SJCRH30 (cell line): ENCODE measurements around the gene GATA3. TPM values are rescaled to one million over a fixed set of nuclear protein-coding genes. Genes with fewer than 3 reads are reported as not detected.

ENCODE experiments used
- DNase-seq, 2 experiments: peaks; one replicate each; pipeline ENCODE4 v3.0.0-alpha.2; 2015 to 2020
- H3K27ac ChIP-seq: fragments of 250-450 bp; sonication (Bioruptor Pico); 2 replicates; pipeline ENCODE4 v1.5.1; 2020; ENCODE audit warnings: mild to moderate bottlenecking, moderate library complexity
- H3K27me3 ChIP-seq: fragments of 250-450 bp; sonication (Bioruptor Pico); 2 replicates; pipeline ENCODE4 v1.5.1; 2020; ENCODE audit warnings: mild to moderate bottlenecking, moderate library complexity
- H3K36me3 ChIP-seq: fragments of 250-450 bp; sonication (Bioruptor Pico); 2 replicates; pipeline ENCODE4 v1.5.1; 2020; ENCODE audit warnings: mild to moderate bottlenecking, moderate library complexity
- H3K4me1 ChIP-seq: fragments of 250-450 bp; sonication (Bioruptor Pico); 2 replicates; pipeline ENCODE4 v1.5.1; 2020; ENCODE audit warnings: mild to moderate bottlenecking, moderate library complexity
- H3K4me3 ChIP-seq: fragments of 250-450 bp; sonication (Bioruptor Pico); 2 replicates; pipeline ENCODE4 v1.5.1; 2020; ENCODE audit warnings: mild to moderate bottlenecking, moderate library complexity
- H3K9me3 ChIP-seq: fragments of 250-450 bp; sonication (Bioruptor Pico); replicated peaks from 2 replicates; pipeline ENCODE4 v1.5.1; 2020; ENCODE audit warnings: mild to moderate bottlenecking, moderate library complexity
- total RNA-seq: library from RNA; depleted of rRNA; stranded (reverse); fragments of >200 nt; shearing (Covaris generic); gene quantifications from 2 replicates; pipeline ENCODE4 v1.2.3, GENCODE V29; 2014

GATA3 gene
- total RNA-seq, 1 experiment from 2014 or later, result 1.2 TPM

- no peaks in the 10 kb centered on the region for H3K27me3 ChIP-seq
- no peaks in the 10 kb centered on the region for H3K9me3 ChIP-seq
- no peaks in the 10 kb centered on the region for H3K36me3 ChIP-seq
- no peaks in the 10 kb centered on the region for H3K4me1 ChIP-seq
- no peak overlapping the region for H3K4me3 ChIP-seq
- DNase-seq, result no peak
- H3K27ac ChIP-seq, result no peak overlapping the region
Observed at GRCh38 chr10:8076933-8077332, 22.4 kb downstream of the GATA3 start.

- Histone ChIP-seq H3K27ac (no peak overlapping the region), H3K4me3 (no peak overlapping the region), H3K9me3 (no peaks in the 10 kb centered on the region)
Observed at GRCh38 chr10:8078027-8078426, 23.5 kb downstream of the GATA3 start.

GRCh38 chr10:8079126-8079525 is 24.6 kb downstream of the GATA3 start:
- H3K4me3 ChIP-seq, result no peak overlapping the region
- no peaks in the 10 kb centered on the region for H3K9me3 ChIP-seq
- DNase-seq, result no peak
- H3K27me3 ChIP-seq, result no peaks in the 10 kb centered on the region
- no peaks in the 10 kb centered on the region for H3K36me3 ChIP-seq
- no peak overlapping the region for H3K27ac ChIP-seq
- H3K4me1 ChIP-seq, result no peaks in the 10 kb centered on the region

More at GRCh38 chr10:8078027-8078426, 23.5 kb downstream of the GATA3 start:
- H3K27me3 ChIP-seq, result no peaks in the 10 kb centered on the region
- no peaks in the 10 kb centered on the region for H3K4me1 ChIP-seq
- no peaks in the 10 kb centered on the region for H3K36me3 ChIP-seq
- no peak for DNase-seq

- Histone ChIP-seq H3K27me3 (no peaks in the 10 kb centered on the region), H3K4me1 (no peaks in the 10 kb centered on the region), H3K27ac (no peak overlapping the region), H3K36me3 (no peaks in the 10 kb centered on the region), H3K9me3 (no peaks in the 10 kb centered on the region), H3K4me3 (no peak overlapping the region)
- DNase-seq, result peak in 1 of 2 experiments; percentile 2
Observed at GRCh38 chr10:8084799-8085198, 30.3 kb downstream of the GATA3 start.

GRCh38 chr10:8085251-8085650 is 30.8 kb downstream of the GATA3 start:
- no peaks in the 10 kb centered on the region for H3K4me1 ChIP-seq
- H3K9me3 ChIP-seq, result no peaks in the 10 kb centered on the region
- no peaks in the 10 kb centered on the region for H3K36me3 ChIP-seq
- no peak overlapping the region for H3K4me3 ChIP-seq
- no peaks in the 10 kb centered on the region for H3K27me3 ChIP-seq
- DNase-seq, result no peak
- H3K27ac ChIP-seq, result no peak overlapping the region

GRCh38 chr10:8086315-8086714 is 31.8 kb downstream of the GATA3 start:
- Histone ChIP-seq H3K27ac (no peak overlapping the region), H3K36me3 (no peaks in the 10 kb centered on the region), H3K4me3 (no peak overlapping the region), H3K27me3 (no peaks in the 10 kb centered on the region), H3K9me3 (no peaks in the 10 kb centered on the region), H3K4me1 (no peaks in the 10 kb centered on the region)
- no peak for DNase-seq

- H3K36me3 ChIP-seq, result no peaks in the 10 kb centered on the region
- no peaks in the 10 kb centered on the region for H3K9me3 ChIP-seq
- H3K27me3 ChIP-seq, result no peaks in the 10 kb centered on the region
- H3K4me1 ChIP-seq, result no peaks in the 10 kb centered on the region
- H3K4me3 ChIP-seq, result no peak overlapping the region
- no peak overlapping the region for H3K27ac ChIP-seq
- DNase-seq, result no peak
Observed at GRCh38 chr10:8088504-8088903, 34.0 kb downstream of the GATA3 start.

GRCh38 chr10:8092428-8092827 is 37.9 kb downstream of the GATA3 start:
- DNase-seq, result no peak
- Histone ChIP-seq H3K36me3 (no peaks in the 10 kb centered on the region), H3K9me3 (no peaks in the 10 kb centered on the region), H3K27me3 (no peaks in the 10 kb centered on the region), H3K4me1 (no peaks in the 10 kb centered on the region), H3K27ac (no peak overlapping the region), H3K4me3 (no peak overlapping the region)

- no peak overlapping the region for H3K27ac ChIP-seq
- no peaks in the 10 kb centered on the region for H3K36me3 ChIP-seq
- H3K27me3 ChIP-seq, result no peaks in the 10 kb centered on the region
- no peak overlapping the region for H3K4me3 ChIP-seq
- peak; percentile 5 to 31 for DNase-seq
- no peaks in the 10 kb centered on the region for H3K9me3 ChIP-seq
- H3K4me1 ChIP-seq, result no peaks in the 10 kb centered on the region
Observed at GRCh38 chr10:8095959-8096358, 41.5 kb downstream of the GATA3 start.

GRCh38 chr10:8096931-8097330 is 42.4 kb downstream of the GATA3 start:
- Histone ChIP-seq H3K27me3 (no peaks in the 10 kb centered on the region), H3K4me1 (no peaks in the 10 kb centered on the region), H3K27ac (no peak overlapping the region), H3K36me3 (no peaks in the 10 kb centered on the region), H3K9me3 (no peaks in the 10 kb centered on the region), H3K4me3 (no peak overlapping the region)
- no peak for DNase-seq

GRCh38 chr10:8100366-8100765 is 45.9 kb downstream of the GATA3 start:
- no peak overlapping the region for H3K27ac ChIP-seq
- no peaks in the 10 kb centered on the region for H3K4me1 ChIP-seq
- DNase-seq, result no peak
- H3K9me3 ChIP-seq, result no peaks in the 10 kb centered on the region
- H3K4me3 ChIP-seq, result no peak overlapping the region
- H3K27me3 ChIP-seq, result no peaks in the 10 kb centered on the region
- H3K36me3 ChIP-seq, result no peaks in the 10 kb centered on the region

GRCh38 chr10:8102708-8103401 is 48.4 kb downstream of the GATA3 start:
- no peak for DNase-seq
- no peaks in the 10 kb centered on the region for H3K9me3 ChIP-seq
- H3K36me3 ChIP-seq, result no peaks in the 10 kb centered on the region
- no peak overlapping the region for H3K27ac ChIP-seq
- H3K4me1 ChIP-seq, result no peaks in the 10 kb centered on the region
- no peak overlapping the region for H3K4me3 ChIP-seq
- H3K27me3 ChIP-seq, result no peaks in the 10 kb centered on the region

- no peak for DNase-seq
- H3K9me3 ChIP-seq, result no peaks in the 10 kb centered on the region
- no peaks in the 10 kb centered on the region for H3K27me3 ChIP-seq
- no peaks in the 10 kb centered on the region for H3K36me3 ChIP-seq
- H3K4me1 ChIP-seq, result no peaks in the 10 kb centered on the region
- no peak overlapping the region for H3K4me3 ChIP-seq
- no peak overlapping the region for H3K27ac ChIP-seq
Observed at GRCh38 chr10:8103543-8103942, 49.1 kb downstream of the GATA3 start.

GRCh38 chr10:8104005-8104404 is 49.5 kb downstream of the GATA3 start:
- Histone ChIP-seq H3K4me3 (no peak overlapping the region), H3K27me3 (no peaks in the 10 kb centered on the region), H3K9me3 (no peaks in the 10 kb centered on the region), H3K27ac (no peak overlapping the region), H3K36me3 (no peaks in the 10 kb centered on the region), H3K4me1 (no peaks in the 10 kb centered on the region)
- DNase-seq, result no peak

GRCh38 chr10:8104721-8105120 is 50.2 kb downstream of the GATA3 start:
- no peak overlapping the region for H3K4me3 ChIP-seq
- H3K27ac ChIP-seq, result no peak overlapping the region
- no peaks in the 10 kb centered on the region for H3K36me3 ChIP-seq
- DNase-seq, result no peak
- H3K4me1 ChIP-seq, result no peaks in the 10 kb centered on the region
- no peaks in the 10 kb centered on the region for H3K9me3 ChIP-seq
- no peaks in the 10 kb centered on the region for H3K27me3 ChIP-seq

GRCh38 chr10:8105932-8106331 is 51.4 kb downstream of the GATA3 start:
- Histone ChIP-seq H3K36me3 (no peaks in the 10 kb centered on the region), H3K27me3 (no peaks in the 10 kb centered on the region), H3K9me3 (no peaks in the 10 kb centered on the region), H3K27ac (no peak overlapping the region), H3K4me1 (no peaks in the 10 kb centered on the region), H3K4me3 (no peak overlapping the region)
- DNase-seq, result no peak
